Stomach (tissue), 8 donors: ENCODE results near the gene GPNMB. TPM values are rescaled to one million over a fixed set of nuclear protein-coding genes. Genes with fewer than 3 reads are reported as not detected.

Experiments
- polyA plus RNA-seq, 3 donors: library from polyadenylated mRNA; stranded (reverse); fragments of 200-250 nt; gene quantifications; one replicate each; pipeline ENCODE4 v1.2.3, GENCODE V29; 2013
- total RNA-seq, 5 donors: library from RNA; depleted of rRNA; stranded (reverse); fragments of >200 nt; gene quantifications; one replicate each; pipeline versions ENCODE4 v1.1.0 to v1.2.3, GENCODE V29; 2014 to 2016
- donor health status: healthy with polysubstance abuse.
- donor health status: Bipolar disorder and iron deficiency.
- donor health status: healthy.

The GPNMB gene
- total and polyA plus RNA-seq, 8 donors, result 6.1 to 32.7 (median 24.0) TPM

Other genes starting within 250 kb of the GPNMB start
- gene HYCC1, start 232.6 kb upstream of the GPNMB start, total RNA-seq, result 10 to 100 TPM in 2 of 5 donors, 1 to 10 TPM in 2, under 1 TPM in 1; 0.58 to 32.9 (median 5.4) TPM
- 1 to 10 TPM; 2.6 to 7.7 (median 2.7) TPM for gene HYCC1, start 232.6 kb upstream of the GPNMB start, polyA plus RNA-seq
- gene KLHL7, start 141.0 kb upstream of the GPNMB start, total RNA-seq, result 10 to 100 TPM; 12.5 to 55.9 (median 23.3) TPM
- 10 to 100 TPM in 1 of 3 donors, 1 to 10 TPM in 2; 8.4 to 21.7 (median 9.7) TPM for gene KLHL7, start 141.0 kb upstream of the GPNMB start, polyA plus RNA-seq
- 100 to 1,000 TPM in 1 of 5 donors, 10 to 100 TPM in 3, 1 to 10 TPM in 1; 3.8 to 113 (median 47.7) TPM for gene NUP42, start 64.7 kb upstream of the GPNMB start, total RNA-seq
- gene NUP42, start 64.7 kb upstream of the GPNMB start, polyA plus RNA-seq, result 10 to 100 TPM; 15.6 to 25.7 (median 24.4) TPM
- 10 to 100 TPM in 4 of 5 donors, 1 to 10 TPM in 1; 2.9 to 79.9 (median 68.9) TPM for gene MALSU1, start 52.6 kb downstream of the GPNMB start, total RNA-seq
- gene MALSU1, start 52.6 kb downstream of the GPNMB start, polyA plus RNA-seq, result 10 to 100 TPM; 32.9 to 49.3 (median 42.8) TPM
- 10 to 100 TPM in 1 of 5 donors, 1 to 10 TPM in 1, not detected in 3; 9.1 to 61.9 TPM for gene IGF2BP3, start 223.7 kb downstream of the GPNMB start, total RNA-seq
- 1 to 10 TPM in 1 of 3 donors, under 1 TPM in 1, not detected in 1; 0.43 to 1.2 TPM for gene IGF2BP3, start 223.7 kb downstream of the GPNMB start, polyA plus RNA-seq